GM20000 (cell line): ENCODE results near the gene SDHAF1.

Experiments used
- DNase-seq: peaks from one replicate; pipeline ENCODE4 v3.0.0; 2012; ENCODE audit warnings: low spot score
- TF ChIP-seq, protein P1 (sequence below): IDR thresholded peaks from 2 replicates; pipeline ENCODE4 v1.5.1; 2012; ENCODE audit warnings: mild to moderate bottlenecking, control low read depth; ENCODE audit errors: extremely low read depth, missing control alignments

Gene SDHAF1

DNA sequence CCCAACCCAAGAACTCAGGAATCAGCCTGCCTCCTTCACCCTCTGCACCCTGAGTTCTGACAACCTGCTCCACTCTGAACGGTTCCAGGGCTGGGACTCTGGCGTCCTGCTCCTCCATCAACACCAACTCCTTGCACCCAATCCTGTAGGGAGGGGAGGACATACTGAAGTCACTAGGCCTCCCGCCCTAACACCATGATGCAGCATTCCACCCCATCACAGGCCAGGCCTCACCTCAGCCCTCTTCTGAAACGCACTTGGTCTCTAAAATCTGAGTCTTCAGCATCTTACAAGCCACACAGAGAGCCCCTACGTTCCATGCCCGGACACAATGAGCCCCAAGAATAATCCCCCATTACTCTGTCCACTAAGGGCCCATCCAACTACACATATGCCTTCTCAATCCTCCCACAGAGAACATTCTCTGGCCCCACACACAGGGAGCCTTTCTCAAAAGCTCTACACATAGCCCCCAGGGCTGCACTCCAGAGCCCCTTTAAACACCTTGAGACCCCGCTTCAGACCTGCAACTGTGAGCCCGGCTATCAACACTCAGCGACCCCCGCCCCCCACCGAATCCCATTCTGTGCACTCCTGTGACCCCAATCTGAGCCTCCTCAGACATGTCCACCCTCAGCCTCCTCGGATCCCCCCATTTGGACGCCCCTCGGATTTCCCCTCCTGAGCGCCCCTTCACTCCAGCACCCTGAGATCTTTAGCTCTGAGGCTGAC is 18.5 kb downstream of the SDHAF1 start:
- no peak for DNase-seq
- TF ChIP-seq, protein P1, sequence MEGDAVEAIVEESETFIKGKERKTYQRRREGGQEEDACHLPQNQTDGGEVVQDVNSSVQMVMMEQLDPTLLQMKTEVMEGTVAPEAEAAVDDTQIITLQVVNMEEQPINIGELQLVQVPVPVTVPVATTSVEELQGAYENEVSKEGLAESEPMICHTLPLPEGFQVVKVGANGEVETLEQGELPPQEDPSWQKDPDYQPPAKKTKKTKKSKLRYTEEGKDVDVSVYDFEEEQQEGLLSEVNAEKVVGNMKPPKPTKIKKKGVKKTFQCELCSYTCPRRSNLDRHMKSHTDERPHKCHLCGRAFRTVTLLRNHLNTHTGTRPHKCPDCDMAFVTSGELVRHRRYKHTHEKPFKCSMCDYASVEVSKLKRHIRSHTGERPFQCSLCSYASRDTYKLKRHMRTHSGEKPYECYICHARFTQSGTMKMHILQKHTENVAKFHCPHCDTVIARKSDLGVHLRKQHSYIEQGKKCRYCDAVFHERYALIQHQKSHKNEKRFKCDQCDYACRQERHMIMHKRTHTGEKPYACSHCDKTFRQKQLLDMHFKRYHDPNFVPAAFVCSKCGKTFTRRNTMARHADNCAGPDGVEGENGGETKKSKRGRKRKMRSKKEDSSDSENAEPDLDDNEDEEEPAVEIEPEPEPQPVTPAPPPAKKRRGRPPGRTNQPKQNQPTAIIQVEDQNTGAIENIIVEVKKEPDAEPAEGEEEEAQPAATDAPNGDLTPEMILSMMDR: no peak

DNA sequence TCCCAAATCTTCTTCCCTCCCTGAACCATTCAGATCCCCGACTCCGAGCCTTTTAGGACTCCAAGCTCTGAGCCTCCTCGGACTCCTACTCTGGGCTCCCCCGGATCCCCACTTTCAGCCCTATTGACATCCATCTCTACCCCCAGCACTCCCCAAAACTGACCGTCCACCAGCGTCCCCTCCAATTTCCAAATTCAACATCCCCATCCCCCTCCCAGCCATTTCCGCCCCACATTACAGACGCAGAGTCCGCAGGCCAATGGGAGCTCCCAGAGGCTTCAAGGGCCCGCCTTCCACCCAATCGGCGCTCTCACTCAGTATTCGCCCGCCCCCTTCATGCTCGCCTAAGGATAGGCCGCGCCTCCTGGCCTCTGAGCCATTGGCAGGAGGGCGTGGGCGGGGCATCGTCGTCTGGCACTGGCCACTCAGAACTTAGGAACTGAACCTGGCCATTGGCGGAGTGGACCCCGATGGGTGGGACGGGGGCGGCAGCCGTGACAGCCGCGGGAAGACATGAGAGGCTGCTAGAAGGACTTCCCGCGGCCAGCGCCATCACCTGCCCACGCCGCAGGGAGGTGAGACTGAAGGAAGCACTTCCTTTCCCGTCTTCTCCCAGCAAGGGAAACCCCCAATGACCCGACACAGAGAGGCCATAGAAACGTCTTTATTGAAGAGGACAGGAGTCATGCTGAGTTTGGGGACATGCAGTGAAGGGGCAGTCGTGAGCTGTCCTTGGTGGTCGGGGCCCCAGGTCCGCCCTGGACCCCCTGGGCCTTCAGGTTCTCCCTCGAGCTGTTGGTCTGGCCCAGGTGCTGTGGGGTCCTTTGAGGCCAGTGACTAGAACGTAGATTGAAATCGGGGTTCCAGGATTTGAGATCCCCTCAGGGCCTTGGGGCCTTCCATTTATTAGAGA is 19.3 kb downstream of the SDHAF1 start, which contains the start of gene ALKBH6:
TSS of gene ALKBH6 (minus strand) at position 202 of the 913 bp plus-strand sequence. CDS start 816 bp downstream, outside the sequence.
- DNase-seq: peak; percentile 98
- TF ChIP-seq, protein P1: no peak

DNA sequence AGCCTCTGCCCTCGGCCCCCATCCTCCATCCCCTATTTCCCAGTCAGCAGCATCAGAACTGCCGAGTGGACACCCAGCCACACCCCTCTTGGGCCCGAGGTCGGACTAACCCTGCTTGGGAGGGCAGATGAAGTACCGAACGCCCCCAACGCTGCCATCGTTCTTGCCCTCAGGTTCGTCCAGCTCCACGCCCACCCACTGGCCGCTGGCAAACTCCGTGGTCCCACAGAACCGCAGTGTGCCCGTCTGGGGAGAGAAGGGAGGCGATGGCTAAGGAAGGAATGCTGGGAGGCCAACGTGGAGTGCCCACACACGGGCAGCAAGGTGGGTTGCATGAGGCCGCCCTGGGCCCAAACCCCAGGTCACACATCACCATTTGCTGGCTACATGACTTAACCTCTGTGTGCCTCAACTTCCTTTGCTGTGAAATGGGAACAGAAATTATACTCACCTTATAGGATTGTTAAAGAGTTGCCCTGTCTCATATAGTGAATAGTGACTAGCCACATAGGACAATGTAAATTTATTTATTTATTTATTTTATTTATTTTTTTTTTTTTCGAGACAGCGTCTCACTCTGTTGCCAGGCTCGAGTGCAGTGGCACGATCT is 24.2 kb downstream of the SDHAF1 start:
- no peak for DNase-seq
- TF ChIP-seq, protein P1: no peak

DNA sequence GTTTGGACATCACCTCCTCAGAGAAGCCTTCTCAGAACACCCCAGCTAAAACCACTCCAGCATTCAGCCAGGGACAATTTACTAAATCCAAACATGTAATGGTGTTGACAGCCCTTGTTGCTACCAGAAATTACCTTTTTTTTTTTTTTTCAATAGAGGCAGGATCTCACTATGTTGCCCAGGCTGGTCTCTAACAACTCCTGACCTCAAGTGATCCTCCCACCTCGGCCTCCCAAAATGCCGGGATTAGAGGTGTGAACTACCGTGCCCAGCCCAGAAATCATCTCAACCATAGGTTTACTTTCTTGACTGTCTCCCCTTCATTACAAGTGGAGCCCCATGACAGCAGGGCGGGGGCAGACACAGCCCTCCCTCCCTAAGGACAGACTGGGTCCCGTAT is 28.4 kb downstream of the SDHAF1 start:
- TF ChIP-seq, protein P1: no peak

DNA sequence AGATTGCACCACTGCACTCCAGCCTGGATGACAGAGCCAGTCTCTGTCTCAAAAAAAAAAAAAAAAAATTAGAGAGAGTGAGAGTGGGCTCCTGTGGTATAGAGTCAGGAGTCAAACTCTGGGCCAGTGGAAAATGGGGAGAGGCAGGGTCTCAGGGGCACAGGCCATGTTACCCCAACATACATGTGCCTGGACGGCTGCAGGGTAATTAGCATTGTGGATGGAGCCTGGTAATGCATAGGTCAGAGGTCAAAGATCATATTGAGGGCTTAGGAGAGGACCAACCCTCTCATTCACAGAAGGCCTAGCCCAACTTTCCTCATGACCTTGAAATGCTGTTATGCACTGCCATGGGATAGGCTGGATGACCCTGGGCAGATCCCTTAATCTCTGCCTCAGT is 30.6 kb downstream of the SDHAF1 start:
- TF ChIP-seq, protein P1: no peak

More for the DNA sequence above, 28.4 kb downstream of the SDHAF1 start:
- DNase-seq: no peak

DNA sequence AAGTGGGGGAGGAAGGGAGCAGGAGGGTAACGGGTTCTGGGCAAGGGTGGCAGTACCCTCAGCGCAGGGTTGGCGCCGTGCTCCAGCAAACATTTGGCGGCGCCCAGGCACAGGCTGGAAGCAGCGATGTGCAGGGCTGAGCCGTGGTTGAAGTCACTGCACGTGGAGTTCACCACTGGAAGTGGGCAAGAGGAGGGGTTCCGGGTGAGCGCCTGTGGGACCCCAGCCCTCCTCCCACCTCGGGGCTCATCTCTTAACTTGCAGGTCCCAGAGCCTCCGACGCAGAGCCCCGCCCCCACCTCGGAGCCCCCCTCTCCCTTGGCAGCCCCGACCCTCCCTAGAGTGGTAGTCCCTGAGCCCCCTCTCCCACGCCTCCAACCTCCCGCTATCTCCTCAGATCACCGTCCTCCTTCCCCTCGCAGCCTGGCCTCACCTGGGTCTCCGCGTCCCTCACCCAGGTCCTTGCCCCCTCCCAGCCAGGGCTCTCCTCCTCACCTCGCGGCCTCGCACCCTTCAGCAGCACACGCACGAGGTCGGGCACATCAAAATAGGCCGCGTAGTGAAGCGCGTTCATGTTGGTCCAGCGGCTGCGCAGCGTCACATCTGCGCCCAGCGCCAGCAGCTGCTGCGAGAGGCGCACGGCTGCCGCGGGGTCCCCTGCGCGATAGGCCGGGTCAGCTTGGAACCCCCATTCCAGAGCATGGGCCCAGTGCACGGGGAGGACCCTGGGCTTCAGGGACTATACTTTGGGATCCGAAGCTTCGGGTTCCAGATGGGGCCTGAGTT is 31.3 kb downstream of the SDHAF1 start:
- DNase-seq: no peak
- TF ChIP-seq, protein P1: no peak

More for the DNA sequence above, 30.6 kb downstream of the SDHAF1 start:
- no peak for DNase-seq
